Measurements from ENCODE around the gene SMTNL2.

DNA sequence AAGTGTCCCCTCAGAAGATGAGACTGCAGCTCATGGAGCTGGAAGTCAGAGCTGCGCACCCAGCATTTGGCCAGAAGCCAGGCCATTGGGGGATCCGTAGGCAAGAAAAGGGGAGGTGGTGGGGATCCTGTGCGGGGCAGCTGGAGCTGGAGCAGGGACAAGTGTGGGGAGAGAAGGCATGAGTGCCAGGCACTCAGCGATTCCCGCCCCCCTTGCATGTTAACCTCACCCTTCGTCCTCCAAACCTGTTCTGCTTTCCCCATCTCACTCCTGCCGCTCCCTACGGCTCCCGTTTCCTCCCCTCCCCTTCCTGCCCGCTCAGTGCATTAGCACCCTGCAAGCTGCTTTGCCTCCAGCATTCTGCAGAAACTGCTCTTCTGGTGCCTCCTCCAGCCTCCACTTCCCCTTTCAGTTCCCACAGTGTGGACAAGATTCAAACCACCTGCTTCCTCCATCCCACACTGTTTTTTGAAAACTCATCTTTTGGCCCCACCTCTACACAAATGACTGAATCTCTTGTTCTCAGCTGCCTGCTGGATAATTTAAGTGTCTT lies 51.6 kb downstream of the SMTNL2 start:
- TF ChIP-seq, protein P1, sequence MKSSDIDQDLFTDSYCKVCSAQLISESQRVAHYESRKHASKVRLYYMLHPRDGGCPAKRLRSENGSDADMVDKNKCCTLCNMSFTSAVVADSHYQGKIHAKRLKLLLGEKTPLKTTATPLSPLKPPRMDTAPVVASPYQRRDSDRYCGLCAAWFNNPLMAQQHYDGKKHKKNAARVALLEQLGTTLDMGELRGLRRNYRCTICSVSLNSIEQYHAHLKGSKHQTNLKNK (CRISPR knock-in tag; IDR thresholded peaks at IDR 0.05): no peak
- TF ChIP-seq, protein P2, sequence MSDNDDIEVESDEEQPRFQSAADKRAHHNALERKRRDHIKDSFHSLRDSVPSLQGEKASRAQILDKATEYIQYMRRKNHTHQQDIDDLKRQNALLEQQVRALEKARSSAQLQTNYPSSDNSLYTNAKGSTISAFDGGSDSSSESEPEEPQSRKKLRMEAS (CRISPR knock-in tag; IDR thresholded peaks at IDR 0.05): no peak
- TF ChIP-seq, protein P3, sequence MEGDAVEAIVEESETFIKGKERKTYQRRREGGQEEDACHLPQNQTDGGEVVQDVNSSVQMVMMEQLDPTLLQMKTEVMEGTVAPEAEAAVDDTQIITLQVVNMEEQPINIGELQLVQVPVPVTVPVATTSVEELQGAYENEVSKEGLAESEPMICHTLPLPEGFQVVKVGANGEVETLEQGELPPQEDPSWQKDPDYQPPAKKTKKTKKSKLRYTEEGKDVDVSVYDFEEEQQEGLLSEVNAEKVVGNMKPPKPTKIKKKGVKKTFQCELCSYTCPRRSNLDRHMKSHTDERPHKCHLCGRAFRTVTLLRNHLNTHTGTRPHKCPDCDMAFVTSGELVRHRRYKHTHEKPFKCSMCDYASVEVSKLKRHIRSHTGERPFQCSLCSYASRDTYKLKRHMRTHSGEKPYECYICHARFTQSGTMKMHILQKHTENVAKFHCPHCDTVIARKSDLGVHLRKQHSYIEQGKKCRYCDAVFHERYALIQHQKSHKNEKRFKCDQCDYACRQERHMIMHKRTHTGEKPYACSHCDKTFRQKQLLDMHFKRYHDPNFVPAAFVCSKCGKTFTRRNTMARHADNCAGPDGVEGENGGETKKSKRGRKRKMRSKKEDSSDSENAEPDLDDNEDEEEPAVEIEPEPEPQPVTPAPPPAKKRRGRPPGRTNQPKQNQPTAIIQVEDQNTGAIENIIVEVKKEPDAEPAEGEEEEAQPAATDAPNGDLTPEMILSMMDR (IDR thresholded peaks at IDR 0.05): no peak
- TF ChIP-seq CREM (CRISPR knock-in tag; IDR thresholded peaks at IDR 0.05): no peak
- TF ChIP-seq, protein P4, sequence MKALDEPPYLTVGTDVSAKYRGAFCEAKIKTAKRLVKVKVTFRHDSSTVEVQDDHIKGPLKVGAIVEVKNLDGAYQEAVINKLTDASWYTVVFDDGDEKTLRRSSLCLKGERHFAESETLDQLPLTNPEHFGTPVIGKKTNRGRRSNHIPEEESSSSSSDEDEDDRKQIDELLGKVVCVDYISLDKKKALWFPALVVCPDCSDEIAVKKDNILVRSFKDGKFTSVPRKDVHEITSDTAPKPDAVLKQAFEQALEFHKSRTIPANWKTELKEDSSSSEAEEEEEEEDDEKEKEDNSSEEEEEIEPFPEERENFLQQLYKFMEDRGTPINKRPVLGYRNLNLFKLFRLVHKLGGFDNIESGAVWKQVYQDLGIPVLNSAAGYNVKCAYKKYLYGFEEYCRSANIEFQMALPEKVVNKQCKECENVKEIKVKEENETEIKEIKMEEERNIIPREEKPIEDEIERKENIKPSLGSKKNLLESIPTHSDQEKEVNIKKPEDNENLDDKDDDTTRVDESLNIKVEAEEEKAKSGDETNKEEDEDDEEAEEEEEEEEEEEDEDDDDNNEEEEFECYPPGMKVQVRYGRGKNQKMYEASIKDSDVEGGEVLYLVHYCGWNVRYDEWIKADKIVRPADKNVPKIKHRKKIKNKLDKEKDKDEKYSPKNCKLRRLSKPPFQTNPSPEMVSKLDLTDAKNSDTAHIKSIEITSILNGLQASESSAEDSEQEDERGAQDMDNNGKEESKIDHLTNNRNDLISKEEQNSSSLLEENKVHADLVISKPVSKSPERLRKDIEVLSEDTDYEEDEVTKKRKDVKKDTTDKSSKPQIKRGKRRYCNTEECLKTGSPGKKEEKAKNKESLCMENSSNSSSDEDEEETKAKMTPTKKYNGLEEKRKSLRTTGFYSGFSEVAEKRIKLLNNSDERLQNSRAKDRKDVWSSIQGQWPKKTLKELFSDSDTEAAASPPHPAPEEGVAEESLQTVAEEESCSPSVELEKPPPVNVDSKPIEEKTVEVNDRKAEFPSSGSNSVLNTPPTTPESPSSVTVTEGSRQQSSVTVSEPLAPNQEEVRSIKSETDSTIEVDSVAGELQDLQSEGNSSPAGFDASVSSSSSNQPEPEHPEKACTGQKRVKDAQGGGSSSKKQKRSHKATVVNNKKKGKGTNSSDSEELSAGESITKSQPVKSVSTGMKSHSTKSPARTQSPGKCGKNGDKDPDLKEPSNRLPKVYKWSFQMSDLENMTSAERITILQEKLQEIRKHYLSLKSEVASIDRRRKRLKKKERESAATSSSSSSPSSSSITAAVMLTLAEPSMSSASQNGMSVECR (CRISPR knock-in tag; IDR thresholded peaks at IDR 0.05; ENCODE audit: borderline replicate concordance): no peak
- no peak for TF ChIP-seq ESRRA (CRISPR knock-in tag; IDR thresholded peaks at IDR 0.05; ENCODE audit: borderline replicate concordance)

All from WTC11 (cell line).